Measurements from ENCODE around the gene PRXL2B.

DNA sequence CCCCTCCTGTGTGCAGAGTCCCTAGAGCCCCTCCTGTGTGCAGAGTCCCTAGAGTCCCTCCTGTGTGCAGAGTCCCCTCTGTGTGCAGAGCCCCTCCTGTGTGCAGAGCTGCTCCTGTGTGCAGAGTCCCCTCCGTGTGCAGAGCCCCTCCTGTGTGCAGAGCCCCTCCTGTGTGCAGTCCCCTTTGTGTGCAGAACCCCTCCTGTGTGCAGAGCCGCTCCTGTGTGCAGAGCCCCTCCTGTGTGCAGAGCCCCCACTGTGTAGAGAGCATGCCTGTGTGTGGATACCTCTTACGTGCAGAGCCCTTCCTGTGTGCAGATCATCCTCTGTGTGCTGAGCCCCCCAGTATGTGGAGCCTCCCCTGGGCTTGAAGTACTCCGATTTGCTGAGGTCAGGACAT is 48.2 kb upstream of the PRXL2B start:
- TF ChIP-seq, protein P1, sequence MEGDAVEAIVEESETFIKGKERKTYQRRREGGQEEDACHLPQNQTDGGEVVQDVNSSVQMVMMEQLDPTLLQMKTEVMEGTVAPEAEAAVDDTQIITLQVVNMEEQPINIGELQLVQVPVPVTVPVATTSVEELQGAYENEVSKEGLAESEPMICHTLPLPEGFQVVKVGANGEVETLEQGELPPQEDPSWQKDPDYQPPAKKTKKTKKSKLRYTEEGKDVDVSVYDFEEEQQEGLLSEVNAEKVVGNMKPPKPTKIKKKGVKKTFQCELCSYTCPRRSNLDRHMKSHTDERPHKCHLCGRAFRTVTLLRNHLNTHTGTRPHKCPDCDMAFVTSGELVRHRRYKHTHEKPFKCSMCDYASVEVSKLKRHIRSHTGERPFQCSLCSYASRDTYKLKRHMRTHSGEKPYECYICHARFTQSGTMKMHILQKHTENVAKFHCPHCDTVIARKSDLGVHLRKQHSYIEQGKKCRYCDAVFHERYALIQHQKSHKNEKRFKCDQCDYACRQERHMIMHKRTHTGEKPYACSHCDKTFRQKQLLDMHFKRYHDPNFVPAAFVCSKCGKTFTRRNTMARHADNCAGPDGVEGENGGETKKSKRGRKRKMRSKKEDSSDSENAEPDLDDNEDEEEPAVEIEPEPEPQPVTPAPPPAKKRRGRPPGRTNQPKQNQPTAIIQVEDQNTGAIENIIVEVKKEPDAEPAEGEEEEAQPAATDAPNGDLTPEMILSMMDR (IDR thresholded peaks at IDR 0.05): no peak
- no peak for TF ChIP-seq POLR2A (IDR thresholded peaks at IDR 0.05)
